Eye (tissue), 1 donor: ENCODE results near the gene PIWIL4.

Experiments used
- DNase-seq: peaks from one replicate; pipeline ENCODE4 v3.0.0-alpha.2; 2015

PIWIL4 gene

DNA sequence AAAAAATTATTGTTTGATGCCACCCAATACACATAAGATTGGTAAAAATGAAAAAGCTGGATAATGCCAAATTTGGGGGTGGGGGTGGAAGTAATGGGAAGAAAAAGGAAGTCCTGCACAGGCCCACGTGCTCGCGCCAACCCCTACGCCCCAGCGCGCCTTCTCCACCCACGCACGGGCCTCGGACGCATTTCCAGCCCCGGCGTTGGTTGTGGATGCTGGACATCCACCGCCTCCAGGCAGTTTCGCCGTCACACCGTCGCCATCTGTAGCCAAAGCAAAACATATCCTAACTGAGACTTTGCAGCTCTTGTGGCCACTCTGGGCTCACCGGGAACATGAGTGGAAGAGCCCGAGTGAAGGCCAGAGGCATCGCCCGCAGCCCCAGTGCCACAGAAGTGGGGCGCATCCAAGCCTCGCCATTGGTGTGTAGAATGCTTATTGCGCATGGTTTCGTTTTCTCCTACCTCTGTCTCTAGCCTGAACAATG, at the start of gene PIWIL4:
TSS of gene PIWIL4 (plus strand) at position 188 of the 490 bp plus-strand sequence. CDS start at position 339, 151 bp downstream.
- no peak for DNase-seq

GRCh38 chr11:94518300-94518699, 48.9 kb upstream of the PIWIL4 start:
- no peak for DNase-seq

- peak; percentile 75 for DNase-seq
Measured at GRCh38 chr11:94519478-94520084, 47.6 kb upstream of the PIWIL4 start.

- no peak for DNase-seq
Measured at GRCh38 chr11:94521684-94522083, 45.5 kb upstream of the PIWIL4 start.

DNA sequence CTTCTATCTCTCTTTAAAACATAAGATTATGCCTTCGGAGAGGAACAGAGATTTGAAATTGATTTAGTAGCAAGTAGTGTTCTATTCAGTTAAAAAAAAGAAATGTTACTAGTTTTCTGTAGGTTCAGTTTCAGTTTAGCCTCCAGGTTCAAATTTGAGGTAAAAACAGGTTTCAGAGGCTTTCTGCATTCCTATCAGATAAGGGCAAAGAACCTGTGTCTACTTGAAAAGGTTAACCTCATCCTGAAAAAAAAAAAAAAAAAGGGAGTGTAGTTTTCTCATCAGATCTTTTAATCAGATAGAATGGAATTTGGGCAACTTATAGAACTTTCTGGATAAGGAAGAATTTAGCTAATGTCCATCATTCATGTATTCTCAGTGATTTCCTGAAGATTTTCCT, 42.8 kb upstream of the PIWIL4 start:
- no peak for DNase-seq

DNA sequence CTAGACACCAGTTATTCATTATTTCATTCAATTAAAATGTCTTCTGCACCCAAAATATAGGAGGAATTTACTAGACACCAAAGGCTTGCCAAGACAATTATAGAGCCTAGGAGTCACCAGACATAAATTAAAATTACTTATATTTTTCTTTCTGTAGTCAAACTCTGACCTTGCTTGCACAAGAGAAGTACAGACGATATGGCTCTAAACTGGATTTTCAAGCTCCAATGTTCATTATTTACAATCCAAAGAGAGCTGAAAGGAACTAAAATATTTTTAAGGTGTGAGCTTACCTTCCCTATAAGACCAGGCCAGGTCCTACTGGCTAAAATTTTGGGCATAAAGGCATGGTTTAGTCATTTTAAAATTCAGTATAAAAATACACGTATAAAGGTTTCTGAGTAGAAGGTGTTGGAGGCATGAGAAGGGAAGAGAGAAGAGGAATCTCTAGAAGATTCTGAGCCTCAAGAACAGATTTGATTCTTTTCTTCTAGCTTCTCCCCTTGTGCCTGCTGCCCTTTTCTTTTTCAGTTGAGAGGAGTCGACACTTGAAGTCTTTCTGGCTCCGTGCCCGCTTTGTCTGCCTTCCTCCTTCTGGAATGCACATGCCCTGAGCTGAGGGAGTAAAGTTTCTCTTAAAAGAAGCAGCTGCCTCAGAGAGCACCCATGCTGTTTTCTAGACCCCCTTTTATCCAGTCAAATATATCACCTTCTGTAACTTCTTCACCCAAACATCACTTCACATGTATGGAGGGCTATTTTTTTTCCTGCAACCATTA, 41.4 kb upstream of the PIWIL4 start:
- peak; percentile 85 for DNase-seq

DNA sequence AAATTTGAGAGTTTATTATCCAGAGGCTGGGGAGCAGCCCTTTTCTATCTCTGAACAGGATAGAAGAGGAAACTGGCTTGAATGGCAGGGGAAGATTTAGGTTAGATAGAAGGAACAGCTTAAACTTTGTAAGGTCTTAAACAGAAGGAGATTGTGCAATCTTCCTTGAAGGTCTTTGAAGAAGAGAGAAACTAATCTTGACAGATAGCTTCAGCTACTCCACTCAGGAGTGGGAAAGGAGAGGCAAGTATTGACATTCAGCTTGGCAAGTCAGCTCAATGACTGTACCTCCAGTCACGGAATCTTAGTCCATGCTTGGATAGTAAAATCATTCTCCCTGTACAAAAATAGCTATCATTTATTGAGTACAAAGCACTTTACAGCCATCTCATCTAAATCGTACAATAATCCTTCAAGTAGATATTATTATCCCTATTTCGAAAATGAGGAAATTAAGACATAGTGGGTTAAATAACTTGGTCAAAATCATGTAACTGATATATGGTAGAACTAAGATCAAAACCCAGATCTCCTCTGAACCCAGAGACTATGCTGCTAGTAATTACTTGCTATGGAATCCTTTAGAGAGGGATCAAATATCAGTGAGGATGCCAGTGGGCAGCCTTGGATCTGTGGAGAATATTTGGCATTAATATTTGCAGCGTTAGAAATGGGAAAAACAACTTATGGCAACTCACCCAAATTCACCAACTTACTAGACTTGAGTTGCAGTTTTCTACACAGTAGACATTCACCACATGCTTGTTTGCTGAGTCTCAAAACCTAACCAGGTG, 40.3 kb upstream of the PIWIL4 start:
- no peak for DNase-seq

- DNase-seq: no peak
Measured at GRCh38 chr11:94528551-94528950, 38.6 kb upstream of the PIWIL4 start.

GRCh38 chr11:94532211-94532610, 35.0 kb upstream of the PIWIL4 start:
- no peak for DNase-seq

- no peak for DNase-seq
Measured at GRCh38 chr11:94533206-94533605, 34.0 kb upstream of the PIWIL4 start.

DNA sequence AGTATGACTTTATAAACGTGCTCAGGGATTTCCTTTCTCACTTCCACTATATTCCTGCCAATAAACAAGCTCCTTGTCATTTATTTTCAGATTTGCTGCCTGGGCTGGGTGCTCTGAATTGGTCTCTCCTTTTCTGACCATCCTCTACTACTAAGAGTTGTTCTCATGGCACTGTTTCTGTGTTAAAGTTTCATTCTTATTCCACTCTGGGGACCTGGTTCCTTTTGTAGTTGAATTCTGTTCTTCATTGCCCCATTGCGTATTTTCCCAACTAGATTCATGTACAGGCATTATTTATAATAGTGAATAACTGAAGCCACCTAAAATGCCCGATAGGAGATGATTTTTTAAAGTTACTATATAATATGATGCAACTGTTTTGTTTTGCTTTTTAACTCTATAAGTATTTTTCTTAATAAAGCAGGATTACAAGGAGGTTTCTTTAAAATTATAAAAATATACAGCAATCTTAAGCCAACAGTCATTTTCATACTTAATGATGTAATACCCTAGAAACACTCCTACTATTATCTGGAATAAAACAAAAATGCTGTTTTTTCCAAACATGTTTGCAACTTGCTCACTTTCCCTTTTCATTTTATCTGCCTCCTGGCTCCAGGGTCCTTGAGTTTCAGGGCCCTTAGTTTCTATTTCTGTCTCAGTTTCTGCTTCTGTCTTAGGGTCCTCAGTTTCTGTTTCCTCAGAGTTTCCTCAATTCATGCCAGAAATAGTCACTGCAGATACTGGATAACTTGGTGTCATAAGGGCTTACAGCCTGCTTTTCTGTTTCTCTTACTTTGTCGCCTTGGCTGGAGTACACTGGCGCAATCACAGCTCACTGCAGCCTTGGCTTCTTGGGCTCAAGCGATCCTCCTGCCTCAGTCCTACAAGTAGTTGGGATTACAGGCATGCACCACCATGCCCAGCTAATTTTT, 33.2 kb upstream of the PIWIL4 start:
- no peak for DNase-seq

DNA sequence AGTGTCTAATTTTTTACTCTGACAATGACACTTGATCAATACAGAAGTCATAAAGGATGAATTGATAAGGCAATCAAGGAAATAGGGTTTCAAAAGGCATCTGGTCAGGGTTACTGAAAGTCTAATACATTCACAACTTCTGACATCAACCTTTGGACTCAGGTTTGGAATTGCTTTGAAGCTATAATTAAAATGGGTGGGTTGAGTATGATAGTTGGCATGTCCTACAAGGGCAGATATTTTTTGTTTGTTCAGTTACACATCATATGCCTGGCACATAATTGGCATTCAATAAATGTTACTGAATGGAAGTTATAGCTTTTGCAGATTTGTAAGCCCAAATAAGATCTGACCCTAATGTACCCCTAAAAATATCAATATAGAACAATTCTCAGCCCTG, 30.8 kb upstream of the PIWIL4 start:
- no peak for DNase-seq

DNA sequence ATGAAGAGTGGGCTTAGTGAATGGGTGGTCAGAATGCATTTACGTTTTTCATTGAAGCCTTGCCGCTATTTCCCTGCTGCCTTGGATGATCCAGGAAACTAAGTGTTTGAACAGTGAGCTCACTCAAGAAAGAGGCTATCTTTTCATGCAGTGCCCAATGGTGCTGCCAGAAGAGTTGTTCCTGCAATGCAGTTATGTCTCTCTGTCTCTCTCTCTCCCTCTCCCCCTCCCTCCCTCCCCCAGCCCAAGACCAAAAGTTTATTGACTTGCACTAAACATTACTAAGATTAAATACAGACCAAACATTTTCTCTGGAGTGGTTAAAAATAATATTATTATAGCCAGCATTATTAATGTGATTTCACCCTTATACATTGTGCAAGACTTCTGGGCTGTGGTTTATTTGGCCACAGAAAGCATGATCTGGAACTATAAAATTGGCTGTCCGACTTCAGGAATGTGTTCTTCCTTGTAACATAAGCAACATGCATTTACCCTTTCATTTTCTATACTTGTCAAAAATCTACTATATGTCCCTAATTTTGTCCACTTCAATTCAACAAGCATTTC, 30.1 kb upstream of the PIWIL4 start:
- DNase-seq: no peak

DNA sequence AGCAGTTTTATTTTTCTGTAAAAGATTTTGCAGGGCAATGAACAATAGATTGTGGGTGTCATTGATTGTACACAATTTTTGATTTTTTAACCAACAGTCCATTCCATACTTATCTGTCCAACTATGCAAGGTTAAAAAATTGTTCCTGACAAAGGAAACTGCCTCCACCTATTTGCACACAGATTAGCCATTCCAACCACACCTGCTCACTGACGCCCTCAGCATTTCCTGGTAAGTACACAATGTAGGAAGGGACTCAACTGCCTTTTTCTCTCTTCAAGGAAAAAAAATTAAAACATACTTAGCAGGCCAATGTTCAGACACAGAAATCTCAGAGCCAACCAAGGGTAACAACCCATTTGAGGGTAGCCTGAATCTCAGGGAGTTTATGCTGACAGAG, 27.7 kb upstream of the PIWIL4 start:
- no peak for DNase-seq

DNA sequence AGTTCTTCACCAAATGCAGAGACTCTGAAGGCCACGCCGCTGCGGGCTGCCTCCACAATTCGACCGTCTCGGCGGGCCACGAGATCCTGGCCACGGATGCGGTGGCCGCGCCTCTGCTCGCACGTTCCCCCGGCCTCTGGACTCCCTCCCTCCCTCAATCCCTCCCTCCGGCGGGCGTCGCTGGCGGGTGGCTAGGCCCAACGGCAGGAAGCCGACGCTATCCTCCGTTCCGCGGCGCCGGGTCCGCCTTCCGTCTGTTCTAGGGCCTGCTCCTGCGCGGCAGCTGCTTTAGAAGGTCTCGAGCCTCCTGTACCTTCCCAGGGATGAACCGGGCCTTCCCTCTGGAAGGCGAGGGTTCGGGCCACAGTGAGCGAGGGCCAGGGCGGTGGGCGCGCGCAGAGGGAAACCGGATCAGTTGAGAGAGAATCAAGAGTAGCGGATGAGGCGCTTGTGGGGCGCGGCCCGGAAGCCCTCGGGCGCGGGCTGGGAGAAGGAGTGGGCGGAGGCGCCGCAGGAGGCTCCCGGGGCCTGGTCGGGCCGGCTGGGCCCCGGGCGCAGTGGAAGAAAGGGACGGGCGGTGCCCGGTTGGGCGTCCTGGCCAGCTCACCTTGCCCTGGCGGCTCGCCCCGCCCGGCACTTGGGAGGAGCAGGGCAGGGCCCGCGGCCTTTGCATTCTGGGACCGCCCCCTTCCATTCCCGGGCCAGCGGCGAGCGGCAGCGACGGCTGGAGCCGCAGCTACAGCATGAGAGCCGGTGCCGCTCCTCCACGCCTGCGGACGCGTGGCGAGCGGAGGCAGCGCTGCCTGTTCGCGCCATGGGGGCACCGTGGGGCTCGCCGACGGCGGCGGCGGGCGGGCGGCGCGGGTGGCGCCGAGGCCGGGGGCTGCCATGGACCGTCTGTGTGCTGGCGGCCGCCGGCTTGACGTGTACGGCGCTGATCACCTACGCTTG, 23.2 kb upstream of the PIWIL4 start, which contains the start of gene FUT4:
TSS of gene FUT4 (plus strand) at position 227 of the 951 bp plus-strand sequence. CDS start at position 440, 213 bp downstream.
- DNase-seq: peak; percentile 93

DNA sequence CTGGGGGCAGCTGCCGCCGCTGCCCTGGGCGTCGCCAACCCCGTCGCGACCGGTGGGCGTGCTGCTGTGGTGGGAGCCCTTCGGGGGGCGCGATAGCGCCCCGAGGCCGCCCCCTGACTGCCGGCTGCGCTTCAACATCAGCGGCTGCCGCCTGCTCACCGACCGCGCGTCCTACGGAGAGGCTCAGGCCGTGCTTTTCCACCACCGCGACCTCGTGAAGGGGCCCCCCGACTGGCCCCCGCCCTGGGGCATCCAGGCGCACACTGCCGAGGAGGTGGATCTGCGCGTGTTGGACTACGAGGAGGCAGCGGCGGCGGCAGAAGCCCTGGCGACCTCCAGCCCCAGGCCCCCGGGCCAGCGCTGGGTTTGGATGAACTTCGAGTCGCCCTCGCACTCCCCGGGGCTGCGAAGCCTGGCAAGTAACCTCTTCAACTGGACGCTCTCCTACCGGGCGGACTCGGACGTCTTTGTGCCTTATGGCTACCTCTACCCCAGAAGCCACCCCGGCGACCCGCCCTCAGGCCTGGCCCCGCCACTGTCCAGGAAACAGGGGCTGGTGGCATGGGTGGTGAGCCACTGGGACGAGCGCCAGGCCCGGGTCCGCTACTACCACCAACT, 22.4 kb upstream of the PIWIL4 start:
- peak; percentile 72 for DNase-seq

- peak; percentile 9 for DNase-seq
Measured at GRCh38 chr11:94545264-94546161, 21.7 kb upstream of the PIWIL4 start.

DNA sequence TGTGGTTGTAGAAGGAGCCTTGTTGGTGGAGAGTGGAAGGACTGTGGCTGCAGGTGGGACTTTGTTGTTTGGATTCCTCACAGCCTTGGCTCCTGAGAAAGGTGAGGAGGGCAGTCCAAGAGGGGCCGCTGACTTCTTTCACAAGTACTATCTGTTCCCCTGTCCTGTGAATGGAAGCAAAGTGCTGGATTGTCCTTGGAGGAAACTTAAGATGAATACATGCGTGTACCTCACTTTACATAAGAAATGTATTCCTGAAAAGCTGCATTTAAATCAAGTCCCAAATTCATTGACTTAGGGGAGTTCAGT, 21.1 kb upstream of the PIWIL4 start:
- DNase-seq: no peak

GRCh38 chr11:94546886-94547285, 20.3 kb upstream of the PIWIL4 start:
- peak; percentile 46 for DNase-seq
